ENCODE results near the gene MGAT3. TPM values are rescaled to one million over a fixed set of nuclear protein-coding genes. Genes with fewer than 3 reads are reported as not detected.

MGAT3 gene
- total RNA-seq, 1 experiment from 2014 or later: 0.57 TPM

DNA sequence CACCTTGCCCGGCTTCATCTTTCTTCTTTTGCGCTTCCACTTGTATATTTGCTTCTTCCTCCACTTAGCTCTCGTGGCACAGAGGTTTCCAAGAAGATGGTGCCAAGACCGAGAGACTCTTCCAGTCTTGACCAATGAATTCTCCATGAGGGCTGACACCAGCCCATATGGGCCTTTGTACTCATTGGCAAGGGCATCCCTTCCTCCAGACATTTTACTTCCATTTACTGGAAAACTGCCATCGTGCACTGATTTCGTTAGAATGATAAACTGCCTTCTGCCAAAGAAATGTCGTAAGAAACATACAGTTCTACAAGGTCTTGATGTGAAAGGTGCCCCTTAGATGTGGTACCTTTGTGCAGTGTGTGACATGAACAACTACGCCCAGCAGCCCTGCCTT lies 40.6 kb downstream of the MGAT3 start:
- intact Hi-C loops (cut with micrococcal nuclease; ENCODE audit: unreplicated experiment) (loop anchor here (5.0 kb wide), 1 partner anchor 35 kb away; the partner anchor contains the start of gene RPS19BP1), in situ Hi-C loops (cut with HindIII; ENCODE audit: low pct_unique_long_range_greater_than_20kb, low sequenced_read_pairs) (no loop called here)
- no TSS peak for BruUV-seq (replicated peaks)
- CTCF ChIA-PET: no interaction called here
- H3K36me3 ChIP-seq (ENCODE audit: control insufficient read depth, insufficient read depth, low read length): no peaks in the 10 kb centered on the region; the same call in 1 of the 2 replicates
- ATAC-seq (no peak), DNase-seq (ENCODE audit: low read depth, low spot score) (no peak)
- no peaks in the 10 kb centered on the region for H3K9me3 ChIP-seq (ENCODE audit: control insufficient read depth, insufficient read depth, low read depth, low read length)
- no peak overlapping the region for H3K4me3 ChIP-seq (ENCODE audit: low read depth in 2 of 2, low read length in 2 of 2)
- POLR2A ChIA-PET: no interaction called here
- TF ChIP-seq REST (IDR thresholded peaks at IDR 0.05; ENCODE audit: insufficient read depth in 1 of 2, low read depth in 2 of 2, low read length in 1 of 2) (no peak), TCF7L2 (IDR thresholded peaks at IDR 0.05; ENCODE audit: low read depth, low read length) (no peak)
- TF ChIP-seq, protein P1, sequence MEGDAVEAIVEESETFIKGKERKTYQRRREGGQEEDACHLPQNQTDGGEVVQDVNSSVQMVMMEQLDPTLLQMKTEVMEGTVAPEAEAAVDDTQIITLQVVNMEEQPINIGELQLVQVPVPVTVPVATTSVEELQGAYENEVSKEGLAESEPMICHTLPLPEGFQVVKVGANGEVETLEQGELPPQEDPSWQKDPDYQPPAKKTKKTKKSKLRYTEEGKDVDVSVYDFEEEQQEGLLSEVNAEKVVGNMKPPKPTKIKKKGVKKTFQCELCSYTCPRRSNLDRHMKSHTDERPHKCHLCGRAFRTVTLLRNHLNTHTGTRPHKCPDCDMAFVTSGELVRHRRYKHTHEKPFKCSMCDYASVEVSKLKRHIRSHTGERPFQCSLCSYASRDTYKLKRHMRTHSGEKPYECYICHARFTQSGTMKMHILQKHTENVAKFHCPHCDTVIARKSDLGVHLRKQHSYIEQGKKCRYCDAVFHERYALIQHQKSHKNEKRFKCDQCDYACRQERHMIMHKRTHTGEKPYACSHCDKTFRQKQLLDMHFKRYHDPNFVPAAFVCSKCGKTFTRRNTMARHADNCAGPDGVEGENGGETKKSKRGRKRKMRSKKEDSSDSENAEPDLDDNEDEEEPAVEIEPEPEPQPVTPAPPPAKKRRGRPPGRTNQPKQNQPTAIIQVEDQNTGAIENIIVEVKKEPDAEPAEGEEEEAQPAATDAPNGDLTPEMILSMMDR (IDR thresholded peaks at IDR 0.05): no peak
- peaks cover 10% of the 10 kb centered on the region for H3K4me1 ChIP-seq (ENCODE audit: control insufficient read depth, insufficient read depth, low read length)
- no peaks in the 10 kb centered on the region for H3K27me3 ChIP-seq (ENCODE audit: control insufficient read depth, insufficient read depth, low read length)
- H3K27ac ChIP-seq (ENCODE audit: low read length): no peak overlapping the region

DNA sequence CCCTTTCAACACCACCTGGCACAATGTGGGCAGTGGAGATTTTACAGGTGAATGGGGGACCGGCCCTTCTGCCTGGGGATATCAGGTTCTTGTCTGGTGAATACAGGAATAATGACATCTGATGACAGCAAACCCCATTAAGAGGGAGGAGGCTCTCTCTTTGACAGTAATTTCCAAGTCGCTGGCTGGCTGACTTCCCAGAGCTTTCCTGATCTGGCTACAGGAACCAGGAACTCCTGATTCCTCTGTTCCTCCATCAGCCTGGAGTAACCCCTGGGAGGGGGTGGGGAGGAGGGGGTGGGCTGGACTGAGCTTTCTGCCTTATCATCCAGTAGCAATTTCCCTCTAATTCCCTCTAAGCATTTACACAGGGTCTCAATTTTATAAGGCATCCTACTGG lies 41.6 kb downstream of the MGAT3 start:
- ATAC-seq (no peak), DNase-seq (ENCODE audit: low read depth, low spot score) (no peak)
- TF ChIP-seq SIN3A (IDR thresholded peaks at IDR 0.05; ENCODE audit: borderline replicate concordance, insufficient read depth, low read depth, low read length): no peak
- no peak for TF ChIP-seq TCF7L2 (IDR thresholded peaks at IDR 0.05; ENCODE audit: low read depth, low read length)
- no peak for TF ChIP-seq REST (IDR thresholded peaks at IDR 0.05; ENCODE audit: insufficient read depth in 1 of 2, low read depth in 2 of 2, low read length in 1 of 2)
- TF ChIP-seq, protein P1 (IDR thresholded peaks at IDR 0.05): no peak
- no peak for TF ChIP-seq POLR2AphosphoS5 (IDR thresholded peaks at IDR 0.05; ENCODE audit: low read depth, low read length)
- H3K4me3 ChIP-seq (ENCODE audit: low read depth in 2 of 2, low read length in 2 of 2): no peak overlapping the region
- intact Hi-C loops (cut with micrococcal nuclease; ENCODE audit: unreplicated experiment): loop anchor here (5.0 kb wide), 1 partner anchor 34 kb away; the partner anchor contains the start of gene RPS19BP1
- ChIA-PET POLR2A (interaction anchor here (1.0 kb wide), 1 partner anchor 22 kb away, joined by 4 read pairs; the partner anchor contains the start of gene ATF4), CTCF (no interaction called here)
- no peaks in the 10 kb centered on the region for H3K9me3 ChIP-seq (ENCODE audit: control insufficient read depth, insufficient read depth, low read depth, low read length)
- H3K4me1 ChIP-seq (ENCODE audit: control insufficient read depth, insufficient read depth, low read length): peaks cover 12% of the 10 kb centered on the region
- H3K36me3 ChIP-seq (ENCODE audit: control insufficient read depth, insufficient read depth, low read length): peaks cover 5% of the 10 kb centered on the region; the same call in 1 of the 2 replicates
- no peaks in the 10 kb centered on the region for H3K27me3 ChIP-seq (ENCODE audit: control insufficient read depth, insufficient read depth, low read length)
- BruUV-seq (replicated peaks): no TSS peak
- no peak overlapping the region for H3K27ac ChIP-seq (ENCODE audit: low read length)
- in situ Hi-C loops (cut with HindIII; ENCODE audit: low pct_unique_long_range_greater_than_20kb, low sequenced_read_pairs): no loop called here
